HEK293 (cell line): ENCODE data around the gene PTGES3L.

ENCODE experiments used
- CTCF ChIA-PET: fragments of 350-600 bp; formaldehyde crosslinking; extraction: SDS; loops from one replicate; lab custom pipeline; 2021; ENCODE audit warnings: antibody characterized with exemption; lab: Yijun Ruan, JAX
- POLR2A ChIA-PET: fragments of 300-600 bp; formaldehyde crosslinking; extraction: SDS; loops from one replicate; lab custom pipeline; 2020; ENCODE audit warnings: antibody characterized with exemption, inconsistent platforms; lab: Yijun Ruan, JAX
- H3K27ac ChIP-seq: fragments of 200-500 bp; sonication (Bioruptor generic); 2 replicates; pipeline ENCODE4 v1.5.1; 2014; ENCODE audit warnings: low read depth, low read length, control low read depth, inconsistent platforms; ENCODE audit errors: extremely low read depth
- H3K36me3 ChIP-seq, 2 experiments: fragments of 200-500 bp in 1 of 2; sonication (Bioruptor generic) in 1 of 2; 1 replicate in 1 of 2; 2 replicates in 1 of 2; pipeline ENCODE4 v1.5.1; 2014 to 2017; ENCODE audit warnings: inconsistent platforms in 2 of 2, low read length in 2 of 2; ENCODE audit not compliant: control insufficient read depth in 2 of 2, insufficient read depth in 1 of 2
- H3K4me1 ChIP-seq: fragments of 200-500 bp; sonication (Bioruptor generic); 2 replicates; pipeline ENCODE4 v1.5.1; 2014; ENCODE audit warnings: mild to moderate bottlenecking, low read length, inconsistent platforms; ENCODE audit not compliant: control insufficient read depth, insufficient read depth
- H3K4me3 ChIP-seq: 2 replicates; pipeline ENCODE4 v1.5.1; 2011; ENCODE audit warnings: low read depth, mild to moderate bottlenecking, control low read depth, low read length, moderate library complexity
- H3K9me3 ChIP-seq: fragments of 200-500 bp; sonication (Bioruptor generic); 2 replicates; pipeline ENCODE4 v1.5.1; 2014; ENCODE audit warnings: low read depth, low read length, inconsistent platforms; ENCODE audit not compliant: control insufficient read depth, insufficient read depth
- BCL11A ChIP-seq: fragments of 450-650 bp; formaldehyde crosslinking; IDR thresholded peaks from 2 replicates; pipeline ENCODE4 v1.5.1; 2016; ENCODE audit warnings: low read depth, missing biosample characterization, missing genetic modification characterization
- BCL11B ChIP-seq: fragments of 450-650 bp; formaldehyde crosslinking; IDR thresholded peaks from 2 replicates; pipeline ENCODE4 v1.5.1; 2016; ENCODE audit warnings: low read depth, missing biosample characterization, missing genetic modification characterization
- GLI4 ChIP-seq: fragments of 450-650 bp; formaldehyde crosslinking; IDR thresholded peaks from 2 replicates; pipeline ENCODE4 v1.5.1; 2016; ENCODE audit warnings: missing biosample characterization, missing genetic modification characterization
- GLIS2 ChIP-seq: fragments of 450-650 bp; formaldehyde crosslinking; IDR thresholded peaks from 2 replicates; pipeline ENCODE4 v1.5.1; 2016; ENCODE audit warnings: missing biosample characterization, missing genetic modification characterization
- SCRT1 ChIP-seq: fragments of 450-650 bp; formaldehyde crosslinking; IDR thresholded peaks from 2 replicates; pipeline ENCODE4 v1.5.1; 2016; ENCODE audit warnings: missing biosample characterization, missing genetic modification characterization, borderline replicate concordance
- YY1 ChIP-seq: fragments of 450-650 bp; formaldehyde crosslinking; IDR thresholded peaks from 2 replicates; pipeline ENCODE4 v1.5.1; 2018; ENCODE audit warnings: missing biosample characterization, missing genetic modification characterization
- ZBTB48 ChIP-seq: fragments of 450-650 bp; formaldehyde crosslinking; IDR thresholded peaks from 2 replicates; pipeline ENCODE4 v1.5.1; 2016; ENCODE audit warnings: missing biosample characterization, missing genetic modification characterization
- ZFP69B ChIP-seq: fragments of 450-650 bp; formaldehyde crosslinking; IDR thresholded peaks from 2 replicates; pipeline ENCODE4 v1.5.1; 2016; ENCODE audit warnings: missing biosample characterization, missing genetic modification characterization
- ZNF19 ChIP-seq: fragments of 450-650 bp; formaldehyde crosslinking; IDR thresholded peaks from 2 replicates; pipeline ENCODE4; 2016; ENCODE audit warnings: missing biosample characterization, missing genetic modification characterization, low read depth
- ZNF239 ChIP-seq: fragments of 450-650 bp; formaldehyde crosslinking; IDR thresholded peaks from 2 replicates; pipeline ENCODE4 v1.5.1; 2016; ENCODE audit warnings: missing biosample characterization, missing genetic modification characterization
- ZNF391 ChIP-seq: fragments of 450-650 bp; formaldehyde crosslinking; IDR thresholded peaks from 2 replicates; pipeline ENCODE4 v1.5.1; 2016; ENCODE audit warnings: low read depth, missing biosample characterization, missing genetic modification characterization, borderline replicate concordance
- ZNF501 ChIP-seq: fragments of 450-650 bp; formaldehyde crosslinking; IDR thresholded peaks from 2 replicates; pipeline ENCODE4 v1.5.1; 2016; ENCODE audit warnings: missing biosample characterization, missing genetic modification characterization
- ZNF548 ChIP-seq: fragments of 450-650 bp; formaldehyde crosslinking; IDR thresholded peaks from 2 replicates; pipeline ENCODE4 v1.5.1; 2016; ENCODE audit warnings: missing biosample characterization, missing genetic modification characterization
- ZNF558 ChIP-seq: fragments of 450-650 bp; formaldehyde crosslinking; IDR thresholded peaks from 2 replicates; pipeline ENCODE4 v1.5.1; 2016; ENCODE audit warnings: missing biosample characterization, missing genetic modification characterization
- ZNF600 ChIP-seq: fragments of 450-650 bp; formaldehyde crosslinking; IDR thresholded peaks from 2 replicates; pipeline ENCODE4 v1.5.1; 2016; ENCODE audit warnings: missing biosample characterization, missing genetic modification characterization
- ZNF776 ChIP-seq: fragments of 450-650 bp; formaldehyde crosslinking; IDR thresholded peaks from 2 replicates; pipeline ENCODE4 v1.5.0; 2017; ENCODE audit warnings: missing biosample characterization, missing genetic modification characterization, borderline replicate concordance
- ZSCAN16 ChIP-seq: fragments of 450-650 bp; formaldehyde crosslinking; IDR thresholded peaks from 2 replicates; pipeline ENCODE4 v1.5.1; 2016; ENCODE audit warnings: missing biosample characterization, missing genetic modification characterization
- ZXDB ChIP-seq: fragments of 450-650 bp; formaldehyde crosslinking; IDR thresholded peaks from 2 replicates; pipeline ENCODE4 v1.5.1; 2016; ENCODE audit warnings: missing biosample characterization, missing genetic modification characterization
- TF ChIP-seq, protein P1 (sequence below): fragments of 450-650 bp; formaldehyde crosslinking; IDR thresholded peaks from 2 replicates; pipeline ENCODE4 v1.5.1; 2016; ENCODE audit warnings: missing biosample characterization, missing genetic modification characterization, borderline replicate concordance
- TF ChIP-seq, protein P2 (sequence below): fragments of 450-650 bp; formaldehyde crosslinking; IDR thresholded peaks from 2 replicates; pipeline ENCODE4 v1.5.1; 2016; ENCODE audit warnings: missing biosample characterization, missing genetic modification characterization
- TF ChIP-seq, protein P3 (sequence below): fragments of 450-650 bp; formaldehyde crosslinking; IDR thresholded peaks from 2 replicates; pipeline ENCODE4 v1.5.1; 2016; ENCODE audit warnings: missing biosample characterization, missing genetic modification characterization
- TF ChIP-seq, protein P4 (sequence below): fragments of 450-650 bp; formaldehyde crosslinking; IDR thresholded peaks from 2 replicates; pipeline ENCODE4 v1.5.1; 2016; ENCODE audit warnings: missing biosample characterization, missing genetic modification characterization

The PTGES3L gene

DNA sequence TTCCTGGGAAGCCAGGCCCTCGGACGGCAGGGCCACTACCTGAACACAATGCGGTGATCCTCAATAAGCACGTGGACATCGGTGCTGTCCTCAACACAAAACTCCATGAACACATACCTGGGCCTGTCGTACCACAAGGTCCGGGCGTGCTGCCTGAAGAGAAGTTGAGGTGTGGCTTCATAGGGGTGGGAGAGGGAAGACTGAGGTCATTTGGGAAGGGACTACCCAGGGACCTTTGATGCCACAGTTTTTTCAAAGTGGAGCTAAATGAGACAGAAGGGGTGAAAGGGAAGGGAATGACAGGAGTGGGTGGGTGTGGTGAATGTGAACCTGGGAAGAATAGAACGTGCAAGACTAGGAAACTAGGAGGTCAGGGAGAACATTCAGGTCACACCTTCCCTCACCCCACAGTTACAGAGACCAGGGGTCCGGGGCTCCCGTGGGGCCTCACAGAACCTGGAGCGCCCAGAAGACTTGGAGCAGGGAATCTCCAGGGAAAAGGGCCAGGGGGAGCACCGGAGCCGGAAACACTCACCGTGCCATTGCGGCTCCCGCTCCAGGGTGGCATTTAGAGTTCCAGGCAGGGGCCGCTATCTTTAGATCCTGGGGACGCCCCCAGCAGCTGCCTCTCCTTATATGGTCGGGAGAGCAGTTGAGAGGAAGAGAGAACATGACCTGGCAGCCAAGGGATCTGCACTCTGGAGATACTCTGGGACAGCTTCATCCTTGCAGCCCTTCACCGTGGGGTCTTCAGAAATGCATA is at the start of gene PTGES3L (continued):
- TF ChIP-seq, protein P1, sequence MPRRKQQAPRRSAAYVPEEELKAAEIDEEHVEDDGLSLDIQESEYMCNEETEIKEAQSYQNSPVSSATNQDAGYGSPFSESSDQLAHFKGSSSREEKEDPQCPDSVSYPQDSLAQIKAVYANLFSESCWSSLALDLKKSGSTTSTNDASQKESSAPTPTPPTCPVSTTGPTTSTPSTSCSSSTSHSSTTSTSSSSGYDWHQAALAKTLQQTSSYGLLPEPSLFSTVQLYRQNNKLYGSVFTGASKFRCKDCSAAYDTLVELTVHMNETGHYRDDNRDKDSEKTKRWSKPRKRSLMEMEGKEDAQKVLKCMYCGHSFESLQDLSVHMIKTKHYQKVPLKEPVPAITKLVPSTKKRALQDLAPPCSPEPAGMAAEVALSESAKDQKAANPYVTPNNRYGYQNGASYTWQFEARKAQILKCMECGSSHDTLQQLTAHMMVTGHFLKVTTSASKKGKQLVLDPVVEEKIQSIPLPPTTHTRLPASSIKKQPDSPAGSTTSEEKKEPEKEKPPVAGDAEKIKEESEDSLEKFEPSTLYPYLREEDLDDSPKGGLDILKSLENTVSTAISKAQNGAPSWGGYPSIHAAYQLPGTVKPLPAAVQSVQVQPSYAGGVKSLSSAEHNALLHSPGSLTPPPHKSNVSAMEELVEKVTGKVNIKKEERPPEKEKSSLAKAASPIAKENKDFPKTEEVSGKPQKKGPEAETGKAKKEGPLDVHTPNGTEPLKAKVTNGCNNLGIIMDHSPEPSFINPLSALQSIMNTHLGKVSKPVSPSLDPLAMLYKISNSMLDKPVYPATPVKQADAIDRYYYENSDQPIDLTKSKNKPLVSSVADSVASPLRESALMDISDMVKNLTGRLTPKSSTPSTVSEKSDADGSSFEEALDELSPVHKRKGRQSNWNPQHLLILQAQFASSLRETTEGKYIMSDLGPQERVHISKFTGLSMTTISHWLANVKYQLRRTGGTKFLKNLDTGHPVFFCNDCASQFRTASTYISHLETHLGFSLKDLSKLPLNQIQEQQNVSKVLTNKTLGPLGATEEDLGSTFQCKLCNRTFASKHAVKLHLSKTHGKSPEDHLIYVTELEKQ (tag by site-specific recombination) = no peak
- no peak for TF ChIP-seq ZNF239 (tag by site-specific recombination)
- TF ChIP-seq, protein P2, sequence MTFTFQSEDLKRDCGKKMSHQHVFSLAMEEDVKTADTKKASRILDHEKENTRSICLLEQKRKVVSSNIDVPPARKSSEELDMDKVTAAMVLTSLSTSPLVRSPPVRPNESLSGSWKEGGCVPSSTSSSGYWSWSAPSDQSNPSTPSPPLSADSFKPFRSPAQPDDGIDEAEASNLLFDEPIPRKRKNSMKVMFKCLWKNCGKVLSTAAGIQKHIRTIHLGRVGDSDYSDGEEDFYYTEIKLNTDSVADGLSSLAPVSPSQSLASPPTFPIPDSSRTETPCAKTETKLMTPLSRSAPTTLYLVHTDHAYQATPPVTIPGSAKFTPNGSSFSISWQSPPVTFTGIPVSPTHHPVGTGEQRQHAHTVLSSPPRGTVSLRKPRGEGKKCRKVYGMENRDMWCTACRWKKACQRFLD = no peak
- no peak for TF ChIP-seq ZNF391 (tag by site-specific recombination)
- no peak for TF ChIP-seq GLI4 (tag by site-specific recombination)
- TF ChIP-seq ZNF776 (tag by site-specific recombination) = no peak
- peak; percentile 58 for TF ChIP-seq ZXDB (tag by site-specific recombination)
- no peak for TF ChIP-seq YY1 (tag by site-specific recombination)
- TF ChIP-seq ZNF501 (tag by site-specific recombination) = no peak
- no peak for TF ChIP-seq ZNF19
- TF ChIP-seq, protein P3, sequence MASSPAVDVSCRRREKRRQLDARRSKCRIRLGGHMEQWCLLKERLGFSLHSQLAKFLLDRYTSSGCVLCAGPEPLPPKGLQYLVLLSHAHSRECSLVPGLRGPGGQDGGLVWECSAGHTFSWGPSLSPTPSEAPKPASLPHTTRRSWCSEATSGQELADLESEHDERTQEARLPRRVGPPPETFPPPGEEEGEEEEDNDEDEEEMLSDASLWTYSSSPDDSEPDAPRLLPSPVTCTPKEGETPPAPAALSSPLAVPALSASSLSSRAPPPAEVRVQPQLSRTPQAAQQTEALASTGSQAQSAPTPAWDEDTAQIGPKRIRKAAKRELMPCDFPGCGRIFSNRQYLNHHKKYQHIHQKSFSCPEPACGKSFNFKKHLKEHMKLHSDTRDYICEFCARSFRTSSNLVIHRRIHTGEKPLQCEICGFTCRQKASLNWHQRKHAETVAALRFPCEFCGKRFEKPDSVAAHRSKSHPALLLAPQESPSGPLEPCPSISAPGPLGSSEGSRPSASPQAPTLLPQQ (tag by site-specific recombination) = no peak
- TF ChIP-seq SCRT1 (tag by site-specific recombination) = no peak

DNA sequence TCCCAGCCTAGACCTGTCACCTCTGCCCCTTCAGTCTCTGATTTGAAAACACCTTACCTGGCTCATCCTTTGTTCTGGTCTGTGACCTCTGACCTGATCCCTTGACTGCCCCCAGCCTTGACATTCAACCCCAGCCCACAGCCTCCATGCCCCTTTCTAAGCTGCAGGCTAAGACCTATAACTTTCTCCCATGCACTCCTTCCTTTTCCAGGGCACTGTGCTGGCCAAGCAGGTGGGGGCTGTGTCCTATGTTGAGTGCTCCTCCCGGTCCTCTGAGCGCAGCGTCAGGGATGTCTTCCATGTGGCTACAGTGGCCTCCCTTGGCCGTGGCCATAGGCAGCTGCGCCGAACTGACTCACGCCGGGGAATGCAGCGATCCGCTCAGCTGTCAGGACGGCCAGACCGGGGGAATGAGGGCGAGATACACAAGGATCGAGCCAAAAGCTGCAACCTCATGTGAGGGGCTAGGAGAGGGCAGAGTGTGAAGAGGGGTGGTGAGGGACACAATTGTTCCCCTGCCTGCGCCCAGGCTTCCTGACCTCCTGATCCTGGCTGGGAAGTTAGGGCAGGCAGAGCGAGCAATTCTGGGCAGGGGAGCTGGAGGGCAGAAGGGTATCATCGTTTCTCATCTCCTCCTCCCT is 48.5 kb upstream of the PTGES3L start:
- Histone ChIP-seq H3K9me3 (no peaks in the 10 kb centered on the region), H3K4me3 (no peak overlapping the region), H3K4me1 (no peaks in the 10 kb centered on the region; the same call in 1 of the 2 replicates), H3K36me3 (peaks cover 0 to 14% of the 10 kb centered on the region in 2 experiments; a peak in 1 of 3 replicates), H3K27ac (no peak overlapping the region)
- CTCF ChIA-PET = interaction anchor here (0.6 kb wide), 1 partner anchor 341 kb away, joined by 3 read pairs; no protein-coding TSS in a partner anchor
- POLR2A ChIA-PET = no interaction called here
- TF ChIP-seq ZNF600 (tag by site-specific recombination) = 0 out of 2 replicates have a peak, but pooled peaks have one; percentile 16
- TF ChIP-seq ZFP69B = no peak
- TF ChIP-seq, protein P4, sequence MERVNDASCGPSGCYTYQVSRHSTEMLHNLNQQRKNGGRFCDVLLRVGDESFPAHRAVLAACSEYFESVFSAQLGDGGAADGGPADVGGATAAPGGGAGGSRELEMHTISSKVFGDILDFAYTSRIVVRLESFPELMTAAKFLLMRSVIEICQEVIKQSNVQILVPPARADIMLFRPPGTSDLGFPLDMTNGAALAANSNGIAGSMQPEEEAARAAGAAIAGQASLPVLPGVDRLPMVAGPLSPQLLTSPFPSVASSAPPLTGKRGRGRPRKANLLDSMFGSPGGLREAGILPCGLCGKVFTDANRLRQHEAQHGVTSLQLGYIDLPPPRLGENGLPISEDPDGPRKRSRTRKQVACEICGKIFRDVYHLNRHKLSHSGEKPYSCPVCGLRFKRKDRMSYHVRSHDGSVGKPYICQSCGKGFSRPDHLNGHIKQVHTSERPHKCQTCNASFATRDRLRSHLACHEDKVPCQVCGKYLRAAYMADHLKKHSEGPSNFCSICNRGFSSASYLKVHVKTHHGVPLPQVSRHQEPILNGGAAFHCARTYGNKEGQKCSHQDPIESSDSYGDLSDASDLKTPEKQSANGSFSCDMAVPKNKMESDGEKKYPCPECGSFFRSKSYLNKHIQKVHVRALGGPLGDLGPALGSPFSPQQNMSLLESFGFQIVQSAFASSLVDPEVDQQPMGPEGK (tag by site-specific recombination) = no peak
- peak; percentile 86; the same call in 1 of the 2 replicates for TF ChIP-seq BCL11B
- TF ChIP-seq ZSCAN16 (tag by site-specific recombination) = no peak
- TF ChIP-seq BCL11A = peak; percentile 84
- TF ChIP-seq ZNF548 = no peak
- no peak for TF ChIP-seq ZBTB48 (tag by site-specific recombination)
- TF ChIP-seq ZNF558 (tag by site-specific recombination) = no peak
- TF ChIP-seq GLIS2 (tag by site-specific recombination) = no peak
